ENCODE measurements around the gene PFAS.

The PFAS gene

DNA sequence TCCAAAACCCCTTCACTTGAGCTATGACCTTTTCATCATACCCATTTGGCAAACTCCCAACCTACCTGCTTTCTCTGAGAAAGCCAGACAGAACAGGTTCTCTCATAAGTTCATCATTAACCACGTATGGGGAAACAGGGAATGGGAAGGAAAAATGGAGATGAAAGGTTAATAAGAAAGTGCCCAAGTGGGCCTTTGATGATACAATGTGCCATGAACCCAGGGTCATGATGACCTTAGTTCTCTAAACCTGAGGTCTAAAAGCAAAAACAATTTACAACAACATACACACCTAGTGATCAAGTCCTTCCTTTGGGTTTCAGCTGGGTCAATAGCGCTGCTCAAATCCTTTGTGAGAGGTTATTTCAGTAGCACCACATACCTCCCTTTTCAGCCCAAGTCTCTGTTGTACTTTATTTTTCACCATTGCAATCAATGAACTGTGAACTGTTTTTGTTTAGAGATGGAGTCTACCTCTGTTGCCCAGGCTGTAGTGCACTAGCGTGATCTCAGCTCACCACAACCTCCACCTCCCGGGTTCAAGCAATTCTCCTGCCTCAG, 24.9 kb downstream of the PFAS start:
- DNase-seq = no peak

DNA sequence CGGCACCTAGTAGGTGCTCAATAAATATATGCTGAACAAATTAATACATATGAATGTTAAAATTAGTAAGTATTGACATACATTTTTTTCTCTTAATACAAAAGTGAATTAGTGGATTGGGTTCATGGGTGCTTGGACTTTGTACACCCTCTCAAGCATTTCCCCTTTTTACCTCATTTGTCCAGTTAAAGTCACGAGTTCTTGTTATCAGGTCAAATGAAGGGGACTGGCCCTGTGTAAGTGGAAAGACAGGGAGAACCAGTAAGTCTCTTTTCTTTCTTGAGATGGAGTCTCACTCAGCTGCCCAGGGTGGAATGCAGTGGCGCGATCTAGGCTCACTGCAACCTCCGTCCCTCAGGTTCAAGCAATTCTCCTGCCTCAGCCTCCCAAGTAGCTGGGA, 25.7 kb downstream of the PFAS start:
- DNase-seq = no peak

DNA sequence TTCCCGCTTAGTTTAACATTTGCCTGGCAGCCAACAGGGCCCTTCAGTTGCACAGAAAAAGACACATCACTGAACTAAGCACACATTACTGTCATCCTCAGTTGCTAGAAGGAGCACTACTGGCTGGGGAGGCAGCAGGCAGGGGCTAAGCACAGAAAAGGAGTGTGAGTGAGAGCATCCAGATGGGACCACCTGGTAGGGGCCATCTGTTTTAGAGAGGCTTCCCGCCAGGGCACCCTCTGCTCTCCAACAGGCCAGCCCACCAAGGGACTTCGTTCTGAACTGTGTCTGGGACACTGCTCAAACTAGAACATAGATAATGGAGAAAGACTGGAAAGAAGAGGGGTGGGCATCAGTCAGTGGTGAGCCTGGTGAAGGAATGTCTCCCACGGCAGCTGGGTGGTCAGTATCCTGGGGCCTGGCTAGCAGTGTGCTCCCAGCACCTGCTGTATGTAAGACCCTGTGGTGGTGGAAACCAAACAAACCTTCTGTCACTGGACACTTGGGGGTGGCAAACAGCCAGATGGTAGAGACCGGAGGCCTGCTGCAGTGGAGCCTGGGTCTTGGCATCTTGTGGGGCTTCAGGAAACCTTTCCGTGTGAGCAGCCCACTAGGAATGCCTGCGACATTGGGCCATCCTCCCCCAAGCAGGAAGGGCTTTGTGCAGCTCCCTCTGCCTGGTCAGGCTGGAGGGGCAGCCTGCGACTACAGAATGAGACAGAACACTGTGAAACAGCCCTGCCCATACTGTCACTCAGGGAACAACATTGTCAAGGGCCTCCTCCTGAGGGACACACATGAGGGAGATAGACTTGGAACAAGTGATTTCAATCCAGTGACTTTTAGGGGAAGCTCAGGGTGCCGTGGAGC, 26.6 kb downstream of the PFAS start:
- DNase-seq = no peak

DNA sequence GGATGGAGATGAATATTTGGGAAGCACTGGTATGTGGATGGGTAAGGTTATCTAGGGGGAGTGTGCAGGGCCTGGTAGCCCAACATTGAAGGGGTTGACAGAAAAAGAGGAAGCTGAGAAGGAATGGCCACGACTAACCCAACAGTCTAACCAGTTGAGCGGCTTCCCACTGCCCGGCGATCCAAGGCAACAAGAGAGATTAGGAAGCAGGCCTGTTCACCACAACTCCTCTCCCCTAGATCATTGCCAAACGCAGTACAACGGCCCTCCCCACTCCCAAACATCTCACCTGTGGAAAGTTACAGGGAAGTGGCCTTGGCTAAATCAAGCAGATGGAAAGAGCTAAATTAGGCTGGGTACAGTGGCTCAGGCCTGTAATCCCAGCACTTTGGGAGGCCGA, 28.2 kb downstream of the PFAS start:
- DNase-seq = no peak

DNA sequence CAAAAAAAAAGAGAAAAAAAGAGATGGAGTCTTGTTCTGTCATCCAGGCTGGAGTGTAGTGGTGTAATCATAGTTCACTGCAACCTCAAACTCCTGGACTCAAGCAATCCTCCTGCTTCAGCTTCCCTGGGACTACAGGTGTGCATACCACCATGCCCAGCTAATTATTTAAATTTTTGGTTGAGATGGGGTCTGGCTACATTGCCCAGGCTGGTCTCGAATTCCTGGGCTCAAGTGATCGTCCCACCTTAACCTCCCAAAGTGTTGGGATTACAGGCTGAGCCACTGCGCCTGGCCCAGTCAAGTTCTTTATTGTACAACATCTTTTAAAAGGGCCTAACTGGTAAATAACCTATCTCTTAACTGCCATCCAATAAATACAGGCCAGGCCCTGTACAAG, 33.3 kb downstream of the PFAS start:
- no peak for DNase-seq

DNA sequence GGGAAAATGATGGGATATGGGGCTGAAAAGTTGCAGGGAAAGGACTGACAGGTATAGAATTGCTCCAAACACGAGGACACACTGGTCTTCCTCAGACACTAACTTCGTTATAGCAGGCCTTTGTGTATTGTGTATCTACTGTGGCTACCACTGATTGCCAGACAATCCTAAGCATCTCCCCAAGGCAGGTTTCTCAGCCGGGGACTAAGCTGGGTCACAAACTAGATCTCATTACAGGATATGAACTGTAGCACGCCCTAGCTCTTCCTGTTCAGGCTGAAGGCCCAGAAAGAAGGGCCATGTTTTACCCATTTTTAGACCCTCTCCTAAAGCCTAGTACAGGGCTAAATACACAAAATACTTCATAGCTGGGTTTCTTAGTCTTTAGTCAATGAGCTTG, 34.3 kb downstream of the PFAS start:
- DNase-seq = no peak

DNA sequence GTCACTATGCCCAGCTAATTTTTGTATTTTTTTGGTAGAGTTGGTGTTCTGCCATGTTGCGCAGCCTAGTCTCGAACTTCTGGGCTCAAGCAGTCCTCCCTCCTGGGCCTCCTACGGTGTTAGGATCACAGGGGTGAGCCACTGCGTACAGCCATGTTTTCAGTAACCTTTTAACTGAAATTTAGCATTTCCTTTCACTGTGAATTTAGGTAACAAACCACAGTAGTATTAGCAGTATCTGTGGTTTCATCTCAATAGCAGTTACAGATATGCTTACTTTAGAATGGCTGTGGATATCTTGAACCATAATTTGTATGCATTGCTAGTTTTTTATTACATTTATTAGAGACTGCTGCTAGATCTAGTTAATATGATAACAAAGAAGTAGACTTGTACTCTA, 35.0 kb downstream of the PFAS start:
- no peak for DNase-seq

DNA sequence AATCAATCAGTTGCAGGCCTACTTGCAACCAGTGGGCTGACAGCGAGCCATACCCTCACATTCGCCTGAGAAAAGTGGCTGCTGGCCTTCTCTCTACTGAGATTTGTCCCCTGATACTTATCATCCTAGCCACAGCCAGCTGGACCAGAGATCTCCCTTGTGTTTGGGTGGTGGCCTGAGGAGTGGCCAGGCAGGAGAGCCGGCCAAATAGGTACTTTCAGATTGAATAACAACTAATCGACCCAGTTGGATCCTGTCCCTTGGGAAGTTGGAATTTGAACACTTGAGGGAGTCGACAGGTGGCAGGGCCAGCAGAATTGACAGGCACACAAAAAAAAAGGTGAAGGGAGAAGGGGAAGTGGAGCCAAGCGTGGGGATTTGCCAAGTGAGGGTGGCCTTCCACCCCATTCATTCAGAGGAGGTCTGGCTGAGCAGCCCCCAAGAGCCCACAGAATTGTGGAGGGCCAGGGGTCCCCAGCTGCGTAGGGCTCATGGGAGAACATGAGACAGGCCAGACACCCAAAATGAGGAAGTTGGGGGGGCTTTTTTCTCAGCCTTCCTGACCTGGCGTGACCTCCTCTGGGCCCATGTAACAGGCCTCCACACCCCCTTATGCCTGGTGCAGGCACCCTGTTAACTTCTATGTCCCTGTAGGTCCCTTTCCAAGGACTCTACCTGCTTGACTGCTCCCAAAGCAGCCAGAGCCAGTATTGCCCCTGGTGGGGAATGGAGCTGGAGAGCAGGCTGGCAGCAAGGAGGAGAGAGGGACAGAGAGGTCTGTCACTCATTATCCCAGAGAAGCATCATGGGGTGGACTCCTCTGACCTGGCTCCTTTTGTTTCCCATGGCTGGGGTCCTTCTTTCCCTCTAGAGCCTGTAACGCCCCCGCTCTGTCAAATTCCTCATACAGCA, 36.4 kb downstream of the PFAS start:
- no peak for DNase-seq

DNA sequence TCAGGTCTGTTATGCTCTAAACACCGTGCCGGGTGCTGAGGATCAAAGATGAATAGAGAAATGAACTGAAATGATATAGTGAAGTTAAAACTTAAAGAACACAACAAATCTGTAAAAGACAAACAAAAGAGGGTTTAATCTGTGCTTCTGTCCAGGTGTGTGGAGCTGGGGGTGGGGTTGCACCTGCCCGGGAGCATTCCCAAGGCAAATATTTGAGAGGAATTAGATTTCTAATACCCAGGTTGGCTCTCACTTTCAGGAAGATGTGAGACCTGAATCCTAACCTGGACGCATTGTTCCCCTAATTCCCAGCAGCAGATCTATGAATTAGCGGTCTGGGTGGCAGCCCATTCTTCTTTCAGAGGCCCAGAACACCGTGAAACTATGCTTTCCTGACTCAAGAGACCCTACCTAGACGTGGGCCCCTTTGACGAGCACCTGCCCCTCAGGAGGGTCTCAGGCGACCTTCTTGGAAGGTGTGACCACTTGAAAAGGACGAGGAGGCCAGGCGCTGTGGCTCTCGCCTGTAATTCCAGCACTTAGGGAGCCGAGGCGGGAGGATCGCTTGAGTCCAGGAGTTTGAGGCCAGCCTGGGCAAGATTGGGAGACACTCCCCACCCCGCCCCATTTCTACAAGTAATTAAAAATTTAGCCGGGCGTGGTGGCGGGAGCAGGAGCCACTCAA, 38.7 kb downstream of the PFAS start:
- DNase-seq = no peak

DNA sequence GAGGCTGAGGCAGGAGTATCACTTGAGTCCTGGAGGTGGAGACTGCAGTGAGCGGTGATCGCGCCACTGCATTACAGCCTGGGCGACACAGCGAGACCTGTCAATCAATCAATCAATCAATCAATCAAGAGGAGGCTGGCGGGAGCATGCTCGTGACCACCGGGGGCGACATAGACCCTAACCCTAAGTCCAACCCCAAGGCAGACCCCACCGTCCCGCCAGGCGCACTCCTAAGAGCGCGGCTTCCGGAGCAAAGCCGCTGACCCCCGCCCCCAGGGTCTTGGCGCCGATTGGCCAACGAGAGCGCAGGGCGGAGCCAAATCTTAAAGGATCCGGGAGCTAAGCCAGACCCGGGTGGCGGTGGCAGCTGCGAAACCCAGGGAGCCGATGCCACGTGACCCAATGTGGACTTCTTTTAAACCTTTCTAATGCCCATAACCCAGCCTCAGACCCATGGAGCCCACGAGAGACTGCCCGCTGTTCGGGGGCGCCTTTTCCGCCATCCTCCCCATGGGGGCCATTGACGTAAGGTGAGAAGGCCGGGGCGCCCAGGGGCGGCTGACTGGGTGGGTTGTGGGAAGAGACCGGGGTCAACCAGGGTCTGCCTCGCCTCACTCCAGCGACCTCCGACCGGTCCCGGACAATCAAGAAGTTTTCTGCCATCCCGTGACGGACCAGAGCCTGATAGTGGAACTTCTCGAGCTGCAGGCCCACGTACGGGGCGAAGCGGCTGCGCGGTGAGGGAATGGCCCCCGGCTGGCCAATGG, 39.4 kb downstream of the PFAS start, which contains the start of gene RANGRF:
Gene RANGRF, plus strand, starts transcription at position 335 of the 767 bp plus-strand sequence. Its CDS starts 119 bp downstream, at position 454.
- DNase-seq = peak; percentile 76

DNA sequence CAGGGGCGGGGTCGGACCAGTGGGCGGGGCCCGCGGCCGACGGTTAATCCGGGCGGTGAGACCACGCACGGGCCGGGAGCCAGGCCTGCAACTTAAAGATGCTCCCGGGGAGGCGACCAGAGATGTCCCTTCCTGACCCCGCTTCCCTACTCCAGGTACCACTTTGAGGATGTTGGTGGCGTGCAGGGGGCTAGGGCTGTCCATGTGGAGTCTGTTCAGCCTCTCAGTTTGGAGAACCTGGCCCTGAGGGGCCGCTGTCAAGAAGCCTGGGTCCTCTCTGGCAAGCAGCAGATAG, 40.0 kb downstream of the PFAS start:
- no peak for DNase-seq

DNA sequence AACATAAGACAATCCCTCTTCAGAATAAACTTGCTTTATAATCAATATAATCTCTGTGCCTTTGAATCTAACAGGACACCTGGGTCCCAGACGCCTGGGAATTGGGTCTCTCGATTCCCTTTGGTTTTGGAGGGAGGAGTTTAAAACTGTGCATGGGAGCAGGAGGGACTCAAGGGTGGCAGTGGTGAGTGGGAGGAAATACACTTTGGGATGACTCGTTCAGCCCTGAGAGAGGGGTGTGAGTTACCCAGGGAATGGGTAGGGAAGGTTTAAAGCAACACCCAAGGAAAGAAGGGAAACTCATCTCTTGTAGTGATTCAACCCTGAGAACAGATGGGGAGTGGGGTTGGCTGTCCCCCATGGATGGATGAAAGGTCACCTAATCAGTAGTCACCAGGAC, 41.0 kb downstream of the PFAS start:
- no peak for DNase-seq

DNA sequence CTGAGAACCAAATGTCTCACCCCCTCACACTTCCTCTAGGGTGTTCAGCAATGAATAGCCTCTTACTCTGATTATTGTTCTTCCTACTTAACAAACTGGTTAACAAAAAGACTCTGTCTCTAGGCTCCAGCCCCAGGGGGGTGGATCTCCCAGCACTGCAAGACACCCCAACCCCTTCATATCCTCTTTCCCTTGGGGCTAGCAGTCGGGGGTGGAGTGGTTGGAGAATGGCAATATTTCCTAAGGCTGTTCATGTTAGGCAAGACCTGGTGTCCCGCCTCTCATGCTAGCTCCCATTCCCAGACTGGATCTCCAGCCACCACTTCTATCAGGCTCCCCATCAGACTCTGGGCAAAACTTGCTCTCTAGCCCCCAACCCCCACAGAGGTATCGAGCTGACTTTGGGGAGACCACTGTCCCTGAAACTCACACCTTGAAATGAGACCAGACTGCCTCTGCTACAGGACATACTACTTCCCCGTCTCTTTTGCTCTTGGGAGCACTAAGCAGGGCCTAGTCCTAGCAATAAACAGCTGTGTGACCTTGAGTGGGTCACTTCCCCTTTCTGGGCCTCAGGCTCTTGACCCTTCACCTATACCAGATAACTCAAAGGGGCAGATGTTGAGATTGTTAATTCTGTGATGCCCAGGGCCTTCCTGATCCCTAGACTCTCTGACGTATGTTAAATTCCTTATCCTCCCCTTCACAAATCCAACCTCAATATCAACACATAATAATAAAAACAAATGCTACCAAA, 43.7 kb downstream of the PFAS start:
- DNase-seq = no peak

DNA sequence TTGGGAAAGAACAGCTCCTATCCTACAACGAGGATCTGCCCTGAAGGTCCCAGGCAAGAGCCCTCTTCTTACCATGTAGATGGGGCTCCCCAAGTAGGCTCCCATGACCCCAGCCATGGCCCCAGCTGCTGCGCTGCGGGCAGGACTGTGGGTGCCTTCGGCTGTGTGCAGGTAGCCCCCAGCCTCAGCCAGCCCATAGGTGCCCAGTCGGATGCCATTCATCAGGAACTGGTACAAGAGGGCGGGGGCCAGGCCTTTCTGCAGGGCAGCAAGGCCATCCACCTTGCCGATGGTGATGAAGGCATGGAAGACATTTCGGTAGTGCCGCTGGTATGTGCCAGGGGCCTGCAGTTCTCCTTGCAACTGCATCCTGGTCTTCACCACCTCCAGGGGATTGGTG, 45.3 kb downstream of the PFAS start:
- DNase-seq = no peak

DNA sequence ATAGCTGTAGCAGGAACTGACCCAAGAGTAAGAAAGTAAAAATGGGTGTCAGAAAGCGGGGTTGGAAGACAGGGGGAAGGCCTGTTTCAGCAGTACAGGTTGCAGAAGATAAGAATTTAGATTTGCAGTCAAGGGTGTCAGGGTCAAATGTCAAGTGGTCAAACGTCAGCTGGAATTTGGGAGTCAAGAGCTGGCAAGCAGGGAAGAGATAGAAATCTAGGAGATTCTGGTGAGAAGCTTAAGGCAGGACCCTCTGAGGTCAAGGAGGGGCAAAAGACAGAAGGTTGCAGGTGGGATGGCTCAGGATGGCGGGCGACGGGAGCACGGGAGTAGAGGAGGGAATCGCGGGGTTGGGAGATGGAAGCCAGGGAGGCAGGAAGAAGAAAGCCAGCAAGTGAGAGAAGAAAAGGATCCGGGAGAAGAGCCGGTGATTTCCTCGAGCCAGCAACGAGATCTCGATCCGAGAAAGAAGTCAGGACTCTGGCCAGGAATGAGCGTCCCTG, 45.8 kb downstream of the PFAS start:
- no peak for DNase-seq

DNA sequence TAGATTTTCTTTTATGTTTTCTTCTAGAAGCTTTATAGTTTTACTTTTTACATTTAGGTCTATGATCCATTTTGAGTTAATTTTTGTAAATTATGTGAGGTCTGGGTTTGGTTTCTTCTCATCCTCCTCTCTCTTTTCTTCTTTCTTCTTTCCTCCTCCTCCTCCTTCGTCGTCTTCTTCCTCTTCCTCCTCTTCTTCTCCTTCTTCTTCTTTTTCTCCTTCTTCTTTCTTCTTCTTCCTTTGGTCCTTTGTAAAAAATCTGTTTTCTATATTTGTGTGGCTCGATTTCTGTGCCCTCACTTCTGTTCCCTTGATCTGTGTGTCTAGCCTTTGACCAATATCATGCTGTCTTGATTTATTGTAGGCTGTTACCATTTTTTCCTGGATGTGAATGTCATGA, 51.1 kb downstream of the PFAS start:
- DNase-seq = no peak

DNA sequence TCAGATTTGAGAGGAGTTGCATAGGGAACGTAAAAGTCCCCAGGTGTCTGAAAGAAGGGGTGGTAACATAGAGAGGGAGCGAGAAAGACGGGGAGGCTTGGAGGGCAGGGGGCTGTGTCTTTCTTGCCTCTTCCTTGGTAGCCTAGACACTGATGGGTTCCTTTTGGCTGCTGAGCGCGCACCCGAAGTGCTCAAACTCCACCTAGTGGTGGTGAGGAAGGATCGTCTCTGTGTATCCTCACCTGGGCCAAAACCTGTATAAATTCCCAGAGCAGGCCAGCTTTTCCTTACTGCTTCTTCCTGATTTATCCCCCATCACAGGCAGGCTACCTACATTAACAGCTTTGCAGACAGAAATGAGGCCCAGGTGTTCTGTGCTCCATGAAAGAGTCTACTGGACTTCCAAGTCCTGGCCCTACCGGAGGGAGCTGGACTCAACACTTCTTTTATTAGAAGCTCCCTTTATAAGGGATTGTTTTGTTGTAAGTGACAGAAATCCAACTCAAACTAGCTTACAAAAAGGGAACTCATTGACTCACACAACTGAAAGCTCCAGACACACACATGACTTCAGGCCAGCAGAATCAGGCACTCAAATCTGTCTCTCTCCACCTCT, 51.6 kb downstream of the PFAS start:
- peak; percentile 76 for DNase-seq

DNA sequence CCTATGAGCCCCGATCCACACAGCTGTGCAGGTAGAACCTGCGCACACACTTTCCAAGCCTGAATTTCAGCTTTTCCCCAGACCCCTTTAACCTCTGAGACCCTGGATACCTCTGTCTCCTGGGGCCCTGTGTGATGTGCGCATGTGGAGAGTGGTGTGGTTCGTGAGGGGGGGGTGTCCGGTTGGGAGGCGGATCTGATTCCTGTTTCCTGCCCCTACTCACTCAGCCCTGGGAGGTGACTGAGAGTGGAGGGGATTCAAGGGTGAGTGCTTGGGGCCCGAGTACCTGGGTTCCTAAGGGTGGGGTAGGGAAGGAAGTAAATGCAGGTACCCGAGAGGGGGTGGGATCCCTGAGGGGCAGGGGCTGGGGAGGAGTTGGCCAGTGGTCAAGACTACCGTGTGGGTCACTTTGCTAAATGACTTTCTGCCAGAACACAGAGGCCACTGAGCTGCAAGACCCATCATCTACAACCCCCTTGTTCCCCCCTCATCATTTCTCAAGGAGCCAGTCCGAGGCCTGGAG, 61.6 kb downstream of the PFAS start:
- no peak for DNase-seq

DNA sequence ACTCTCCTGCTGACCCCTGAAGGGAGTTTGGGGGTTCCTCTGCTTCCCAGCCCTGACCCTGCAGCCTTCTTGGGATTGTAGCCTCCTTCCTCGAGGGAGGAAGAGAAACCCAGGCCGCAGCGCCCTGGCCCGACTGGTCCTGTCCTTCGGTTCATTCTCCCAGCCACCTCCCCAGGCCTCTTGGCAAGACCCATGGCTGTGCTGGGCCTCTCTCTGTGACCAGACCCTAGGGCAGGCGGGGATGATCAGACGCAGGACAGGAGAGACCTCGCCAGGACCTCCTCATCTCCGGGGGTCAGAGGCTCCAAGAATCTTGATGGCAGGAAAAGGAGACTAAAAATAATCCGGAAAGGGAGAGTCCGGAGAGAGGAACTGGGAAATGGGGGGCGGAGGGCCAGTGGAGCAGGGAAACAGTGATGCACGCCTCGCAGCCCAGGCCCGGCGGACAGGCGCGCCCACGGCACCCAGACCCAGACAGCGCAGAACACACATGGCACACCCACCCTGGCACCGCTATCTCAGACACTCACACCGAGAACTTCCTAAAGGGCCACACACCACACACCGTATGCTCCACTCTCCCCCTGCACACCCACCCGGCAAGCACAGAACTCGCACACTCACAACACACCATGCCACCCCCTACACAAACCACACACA, 62.2 kb downstream of the PFAS start:
- no peak for DNase-seq

DNA sequence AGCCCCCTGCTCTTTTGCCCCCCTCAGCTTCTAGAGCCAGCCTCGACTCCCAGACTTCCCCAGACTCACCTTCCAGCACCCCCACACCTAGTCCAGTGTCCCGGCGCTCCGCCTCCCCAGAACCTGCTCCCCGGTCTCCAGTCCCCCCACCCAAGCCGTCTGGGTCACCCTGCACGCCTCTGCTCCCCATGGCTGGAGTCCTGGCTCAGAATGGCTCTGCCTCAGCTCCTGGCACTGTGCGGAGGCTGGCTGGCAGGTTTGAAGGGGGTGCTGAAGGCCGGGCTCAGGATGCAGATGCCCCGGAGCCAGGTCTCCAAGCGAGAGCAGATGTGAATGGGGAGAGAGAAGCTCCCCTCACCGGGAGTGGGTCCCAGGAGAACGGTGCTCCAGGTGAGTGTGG, 63.2 kb downstream of the PFAS start:
- no peak for DNase-seq

Data from CD4-positive, alpha-beta T cell treated with Interferon gamma for 1 hour (primary cell).